Measurements from ENCODE around the gene KRTAP4-1. TPM values are rescaled to one million over a fixed set of nuclear protein-coding genes. Genes with fewer than 3 reads are reported as not detected.

The KRTAP4-1 gene
- total RNA-seq, 1 experiment from 2014 or later = not detected

DNA sequence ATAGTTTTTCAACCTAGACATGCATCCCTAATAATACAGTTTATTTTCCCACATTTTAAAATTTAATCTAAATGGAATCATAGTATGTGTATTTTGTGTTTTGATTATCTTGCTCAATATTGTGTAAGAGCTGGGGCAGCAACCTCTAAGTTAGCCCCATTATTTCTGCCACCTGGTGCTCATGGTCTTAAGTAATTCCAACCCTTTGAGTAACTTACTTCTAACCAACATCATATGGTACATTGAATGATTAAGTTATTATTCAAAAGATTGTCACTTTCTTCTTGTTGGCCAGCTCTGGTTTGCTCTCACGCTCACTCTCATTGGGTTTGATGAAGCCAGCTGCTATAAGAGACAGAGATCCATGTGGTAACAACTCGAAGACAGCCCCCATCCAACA lies 12.8 kb downstream of the KRTAP4-1 start:
- H4K20me1 ChIP-seq (ENCODE audit: low read length) = no peaks in the 10 kb centered on the region
- no peaks in the 10 kb centered on the region for H3F3A ChIP-seq (ENCODE audit: low read length, unreplicated experiment)
- H3K9me3 ChIP-seq (ENCODE audit: low read length) = no peaks in the 10 kb centered on the region
- DNase-seq (no peak), ATAC-seq (no peak)
- H3K9ac ChIP-seq (ENCODE audit: low read length) = no peak overlapping the region
- H3K9me2 ChIP-seq (replicated peaks; ENCODE audit: low read length) = no peaks in the 10 kb centered on the region
- TF ChIP-seq EZH2 (IDR thresholded peaks at IDR 0.05; ENCODE audit: low read length, unreplicated experiment) = no peak
- no peak for TF ChIP-seq EZH2phosphoT487 (IDR thresholded peaks at IDR 0.05; ENCODE audit: borderline replicate concordance, low read length)
- TF ChIP-seq, protein P1, sequence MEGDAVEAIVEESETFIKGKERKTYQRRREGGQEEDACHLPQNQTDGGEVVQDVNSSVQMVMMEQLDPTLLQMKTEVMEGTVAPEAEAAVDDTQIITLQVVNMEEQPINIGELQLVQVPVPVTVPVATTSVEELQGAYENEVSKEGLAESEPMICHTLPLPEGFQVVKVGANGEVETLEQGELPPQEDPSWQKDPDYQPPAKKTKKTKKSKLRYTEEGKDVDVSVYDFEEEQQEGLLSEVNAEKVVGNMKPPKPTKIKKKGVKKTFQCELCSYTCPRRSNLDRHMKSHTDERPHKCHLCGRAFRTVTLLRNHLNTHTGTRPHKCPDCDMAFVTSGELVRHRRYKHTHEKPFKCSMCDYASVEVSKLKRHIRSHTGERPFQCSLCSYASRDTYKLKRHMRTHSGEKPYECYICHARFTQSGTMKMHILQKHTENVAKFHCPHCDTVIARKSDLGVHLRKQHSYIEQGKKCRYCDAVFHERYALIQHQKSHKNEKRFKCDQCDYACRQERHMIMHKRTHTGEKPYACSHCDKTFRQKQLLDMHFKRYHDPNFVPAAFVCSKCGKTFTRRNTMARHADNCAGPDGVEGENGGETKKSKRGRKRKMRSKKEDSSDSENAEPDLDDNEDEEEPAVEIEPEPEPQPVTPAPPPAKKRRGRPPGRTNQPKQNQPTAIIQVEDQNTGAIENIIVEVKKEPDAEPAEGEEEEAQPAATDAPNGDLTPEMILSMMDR (conservative IDR thresholded peaks at IDR 0.05; ENCODE audit: low read depth, low read length) = no peak
- POLR2A ChIA-PET (ENCODE audit: unreplicated experiment) = no interaction called here
- no peak overlapping the region for H3K27ac ChIP-seq (ENCODE audit: low read length)
- no TSS peak for BruUV-seq (replicated peaks)
- no peaks in the 10 kb centered on the region for H3K27me3 ChIP-seq (ENCODE audit: low read length)
- no peaks in the 10 kb centered on the region for H3K79me2 ChIP-seq (ENCODE audit: low read length)
- CTCF ChIA-PET = interaction anchor here (0.6 kb wide), 1 partner anchor 9 kb away, joined by 3 read pairs; no protein-coding TSS in a partner anchor
- no peaks in the 10 kb centered on the region for H3K4me1 ChIP-seq (ENCODE audit: insufficient read depth, low read length)
- H3K36me3 ChIP-seq (ENCODE audit: low read depth, low read length) = no peaks in the 10 kb centered on the region
- H3K4me2 ChIP-seq (ENCODE audit: low read length) = no peak overlapping the region
- no peak overlapping the region for H2AFZ ChIP-seq (ENCODE audit: low read length)
- no peak overlapping the region for H3K4me3 ChIP-seq (ENCODE audit: low read length)
- intact Hi-C loops (cut with micrococcal nuclease) = no loop called here

DNA sequence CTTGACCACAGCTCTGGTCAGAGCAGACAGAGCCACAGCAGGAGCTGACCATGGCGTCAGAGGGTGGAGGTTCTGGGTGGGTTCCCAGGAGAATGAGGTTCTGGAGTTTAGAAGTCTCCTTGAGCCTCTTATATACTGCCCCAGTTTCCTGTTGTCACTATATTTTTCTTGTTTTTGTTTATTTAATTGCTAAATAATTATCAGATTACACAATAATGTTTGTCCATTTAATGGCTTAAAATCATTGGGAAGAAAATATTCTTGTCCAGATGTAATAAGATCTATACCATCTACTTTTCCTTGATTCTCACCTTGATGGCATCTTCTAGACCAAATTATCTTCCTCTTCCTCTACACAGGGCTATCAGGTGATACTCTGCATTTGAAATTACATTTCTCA lies 16.6 kb downstream of the KRTAP4-1 start, which contains the start of gene KRTAP4-3:
KRTAP4-3 (minus strand) TSS at position 101 of the 400 bp plus-strand sequence; CDS start at position 52, 49 bp downstream.
- no peak for ATAC-seq
- Histone ChIP-seq H3K27ac (ENCODE audit: low read length) (no peak within 1 kb of the TSS), H3K9ac (ENCODE audit: low read length) (no peak within 1 kb of the TSS), H3K79me2 (ENCODE audit: low read length) (no peaks in the 10 kb centered on the region), H3F3A (ENCODE audit: low read length, unreplicated experiment) (no peaks in the 10 kb centered on the region), H3K4me1 (ENCODE audit: insufficient read depth, low read length) (peaks cover 9% of the 10 kb centered on the region), H4K20me1 (ENCODE audit: low read length) (no peaks in the 10 kb centered on the region), H2AFZ (ENCODE audit: low read length) (no peak within 1 kb of the TSS), H3K4me2 (ENCODE audit: low read length) (no peak within 1 kb of the TSS), H3K27me3 (ENCODE audit: low read length) (no peaks in the 10 kb centered on the region), H3K36me3 (ENCODE audit: low read depth, low read length) (no peaks in the 10 kb centered on the region), H3K9me2 (replicated peaks; ENCODE audit: low read length) (no peaks in the 10 kb centered on the region), H3K9me3 (ENCODE audit: low read length) (no peaks in the 10 kb centered on the region), H3K4me3 (ENCODE audit: low read length) (no peak within 1 kb of the TSS)
- intact Hi-C loops (cut with micrococcal nuclease) = no loop called here
- TF ChIP-seq, protein P1 (conservative IDR thresholded peaks at IDR 0.05; ENCODE audit: low read depth, low read length) = no peak
- TF ChIP-seq EZH2 (IDR thresholded peaks at IDR 0.05; ENCODE audit: low read length, unreplicated experiment) (no peak), EZH2phosphoT487 (IDR thresholded peaks at IDR 0.05; ENCODE audit: borderline replicate concordance, low read length) (no peak)
- BruUV-seq (replicated peaks) = no TSS peak
- ChIA-PET POLR2A (ENCODE audit: unreplicated experiment) (no interaction called here), CTCF (no interaction called here)
- no peak for DNase-seq

DNA sequence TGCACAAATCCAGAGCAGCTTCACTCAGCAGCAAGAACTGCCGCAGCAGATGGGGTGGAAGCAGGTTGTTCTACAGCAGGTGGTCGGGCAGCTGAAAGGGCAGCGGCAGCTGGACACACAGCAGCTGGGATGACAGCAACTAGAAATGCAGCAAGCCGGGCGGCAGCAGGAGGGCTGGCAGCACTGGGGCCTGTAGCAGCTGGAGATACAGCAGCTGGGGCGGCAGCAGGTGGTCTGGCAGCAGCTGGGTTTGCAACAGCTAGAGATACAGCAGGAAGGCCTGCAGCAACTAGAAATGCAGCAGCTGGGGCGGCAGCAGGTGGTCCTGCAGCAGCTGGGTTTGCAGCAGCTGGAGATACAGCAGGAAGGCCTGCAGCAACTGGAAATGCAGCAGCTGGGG lies 17.1 kb downstream of the KRTAP4-1 start:
- no TSS peak for BruUV-seq (replicated peaks)
- intact Hi-C loops (cut with micrococcal nuclease) = no loop called here
- no peak overlapping the region for H3K27ac ChIP-seq (ENCODE audit: low read length)
- no peaks in the 10 kb centered on the region for H3K36me3 ChIP-seq (ENCODE audit: low read depth, low read length)
- no peak overlapping the region for H3K4me2 ChIP-seq (ENCODE audit: low read length)
- no peaks in the 10 kb centered on the region for H3K9me2 ChIP-seq (replicated peaks; ENCODE audit: low read length)
- H3K27me3 ChIP-seq (ENCODE audit: low read length) = no peaks in the 10 kb centered on the region
- no peak for ATAC-seq
- H2AFZ ChIP-seq (ENCODE audit: low read length) = no peak overlapping the region
- TF ChIP-seq EZH2 (IDR thresholded peaks at IDR 0.05; ENCODE audit: low read length, unreplicated experiment) (no peak), EZH2phosphoT487 (IDR thresholded peaks at IDR 0.05; ENCODE audit: borderline replicate concordance, low read length) (no peak)
- TF ChIP-seq, protein P1 (conservative IDR thresholded peaks at IDR 0.05; ENCODE audit: low read depth, low read length) = no peak
- H3K9ac ChIP-seq (ENCODE audit: low read length) = no peak overlapping the region
- no peak for DNase-seq
- ChIA-PET CTCF (no interaction called here), POLR2A (ENCODE audit: unreplicated experiment) (no interaction called here)
- no peaks in the 10 kb centered on the region for H4K20me1 ChIP-seq (ENCODE audit: low read length)
- no peaks in the 10 kb centered on the region for H3K79me2 ChIP-seq (ENCODE audit: low read length)
- H3K9me3 ChIP-seq (ENCODE audit: low read length) = no peaks in the 10 kb centered on the region
- H3K4me1 ChIP-seq (ENCODE audit: insufficient read depth, low read length) = peaks cover 9% of the 10 kb centered on the region
- no peaks in the 10 kb centered on the region for H3F3A ChIP-seq (ENCODE audit: low read length, unreplicated experiment)
- H3K4me3 ChIP-seq (ENCODE audit: low read length) = no peak overlapping the region

Measured in PC-3 (cell line).